ENCODE results near the gene CACNA1I.
"Not testable (repeated sequence)": the region's sequence is repeated elsewhere in the genome, so short reads cannot be mapped to it uniquely, and the experiment has no call there.

Gene CACNA1I

GRCh38 chr22:39570665-39571064, at the start of gene CACNA1I:
Gene CACNA1I, plus strand, starts transcription at chr22:39570753. Its CDS starts 0 bp downstream, at chr22:39570753.
- no peak for DNase-seq

- not testable (repeated sequence) for DNase-seq
Measured at GRCh38 chr22:39521106-39521885, 49.3 kb upstream of the CACNA1I start.

- DNase-seq, result not testable (repeated sequence)
Measured at GRCh38 chr22:39522091-39522490, 48.5 kb upstream of the CACNA1I start.

GRCh38 chr22:39522567-39523300, 47.8 kb upstream of the CACNA1I start:
- peak; percentile 64 for DNase-seq

GRCh38 chr22:39524089-39524752, 46.3 kb upstream of the CACNA1I start:
- no peak for DNase-seq

GRCh38 chr22:39524753-39525657, 45.5 kb upstream of the CACNA1I start:
- no peak for DNase-seq

- no peak for DNase-seq
Measured at GRCh38 chr22:39525658-39525975, 44.9 kb upstream of the CACNA1I start.

- no peak for DNase-seq
Measured at GRCh38 chr22:39526736-39527171, 43.8 kb upstream of the CACNA1I start.

- DNase-seq, result no peak
Measured at GRCh38 chr22:39527481-39527961, 43.0 kb upstream of the CACNA1I start.

- DNase-seq, result no peak
Measured at GRCh38 chr22:39528080-39528661, 42.4 kb upstream of the CACNA1I start.

GRCh38 chr22:39528681-39529486, 41.7 kb upstream of the CACNA1I start:
- DNase-seq, result peak; percentile 88

- DNase-seq, result no peak
Measured at GRCh38 chr22:39529487-39529851, 41.1 kb upstream of the CACNA1I start.

- DNase-seq, result no peak
Measured at GRCh38 chr22:39530116-39530515, 40.4 kb upstream of the CACNA1I start.

GRCh38 chr22:39530692-39531331, 39.7 kb upstream of the CACNA1I start:
- DNase-seq, result no peak

GRCh38 chr22:39532215-39533073, 38.1 kb upstream of the CACNA1I start, which contains the start of gene RPS19BP1:
Gene RPS19BP1, minus strand, starts transcription at chr22:39532748. Its CDS starts 10 bp downstream, at chr22:39532738.
- DNase-seq, result peak; percentile 99

- no peak for DNase-seq
Measured at GRCh38 chr22:39534092-39534506, 36.5 kb upstream of the CACNA1I start.

- DNase-seq, result peak; percentile 60
Measured at GRCh38 chr22:39534591-39535356, 35.8 kb upstream of the CACNA1I start.

- DNase-seq, result no peak
Measured at GRCh38 chr22:39535357-39535725, 35.2 kb upstream of the CACNA1I start.
